ENCODE data around the gene TPRN. TPM values are rescaled to one million over a fixed set of nuclear protein-coding genes. Genes with fewer than 3 reads are reported as not detected.

TPRN gene
- polyA plus RNA-seq, 1 donor from 2014 or later, result 8.1 TPM

- H2AFZ ChIP-seq (ENCODE audit: low read depth, low read length), result no peak overlapping the region
- H3K27ac ChIP-seq (ENCODE audit: low read length), result no peak overlapping the region
- no peaks in the 10 kb centered on the region for H3K36me3 ChIP-seq (ENCODE audit: insufficient read depth, low read length)
- H3K79me2 ChIP-seq (replicated peaks; ENCODE audit: insufficient read depth, low read length), result no peaks in the 10 kb centered on the region
- no peaks in the 10 kb centered on the region for H3F3A ChIP-seq (ENCODE audit: insufficient read depth, low read length, poor library complexity, severe bottlenecking)
- H3K4me2 ChIP-seq (ENCODE audit: low read length), result no peak overlapping the region
- no peaks in the 10 kb centered on the region for H3K9me3 ChIP-seq (ENCODE audit: low read length)
- no peak overlapping the region for H3K4me3 ChIP-seq (ENCODE audit: low read length)
- no peaks in the 10 kb centered on the region for H4K20me1 ChIP-seq (ENCODE audit: insufficient read depth)
- H3K9me2 ChIP-seq (ENCODE audit: insufficient read depth, low read length), result no peaks in the 10 kb centered on the region
- H3K27me3 ChIP-seq (ENCODE audit: insufficient read depth, low read depth, low read length), result no peaks in the 10 kb centered on the region
- no peak for TF ChIP-seq EZH2 (IDR thresholded peaks at IDR 0.05; ENCODE audit: borderline replicate concordance, insufficient read depth, low read length, poor library complexity, severe bottlenecking)
- TF ChIP-seq SMC3 (conservative IDR thresholded peaks at IDR 0.05; ENCODE audit: poor library complexity), result peak; percentile 66
- no peak for TF ChIP-seq POLR2AphosphoS5 (IDR thresholded peaks at IDR 0.05)
- TF ChIP-seq RAD21 (conservative IDR thresholded peaks at IDR 0.05), result peak; percentile 58
- TF ChIP-seq, protein P1, sequence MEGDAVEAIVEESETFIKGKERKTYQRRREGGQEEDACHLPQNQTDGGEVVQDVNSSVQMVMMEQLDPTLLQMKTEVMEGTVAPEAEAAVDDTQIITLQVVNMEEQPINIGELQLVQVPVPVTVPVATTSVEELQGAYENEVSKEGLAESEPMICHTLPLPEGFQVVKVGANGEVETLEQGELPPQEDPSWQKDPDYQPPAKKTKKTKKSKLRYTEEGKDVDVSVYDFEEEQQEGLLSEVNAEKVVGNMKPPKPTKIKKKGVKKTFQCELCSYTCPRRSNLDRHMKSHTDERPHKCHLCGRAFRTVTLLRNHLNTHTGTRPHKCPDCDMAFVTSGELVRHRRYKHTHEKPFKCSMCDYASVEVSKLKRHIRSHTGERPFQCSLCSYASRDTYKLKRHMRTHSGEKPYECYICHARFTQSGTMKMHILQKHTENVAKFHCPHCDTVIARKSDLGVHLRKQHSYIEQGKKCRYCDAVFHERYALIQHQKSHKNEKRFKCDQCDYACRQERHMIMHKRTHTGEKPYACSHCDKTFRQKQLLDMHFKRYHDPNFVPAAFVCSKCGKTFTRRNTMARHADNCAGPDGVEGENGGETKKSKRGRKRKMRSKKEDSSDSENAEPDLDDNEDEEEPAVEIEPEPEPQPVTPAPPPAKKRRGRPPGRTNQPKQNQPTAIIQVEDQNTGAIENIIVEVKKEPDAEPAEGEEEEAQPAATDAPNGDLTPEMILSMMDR (IDR thresholded peaks at IDR 0.05; ENCODE audit: poor library complexity, severe bottlenecking), result peak; percentile 82
- no peak for TF ChIP-seq EP300 (conservative IDR thresholded peaks at IDR 0.05; ENCODE audit: poor library complexity, severe bottlenecking)
- no peak overlapping the region for H3K9ac ChIP-seq (ENCODE audit: low read length)
Measured at GRCh38 chr9:137236238-137236935, 35.8 kb upstream of the TPRN start.

- Histone ChIP-seq H3K27me3 (ENCODE audit: insufficient read depth, low read depth, low read length) (no peaks in the 10 kb centered on the region), H3K4me2 (ENCODE audit: low read length) (no peak overlapping the region), H3K36me3 (ENCODE audit: insufficient read depth, low read length) (no peaks in the 10 kb centered on the region), H3K4me3 (ENCODE audit: low read length) (no peak overlapping the region), H3F3A (ENCODE audit: insufficient read depth, low read length, poor library complexity, severe bottlenecking) (no peaks in the 10 kb centered on the region), H3K27ac (ENCODE audit: low read length) (no peak overlapping the region), H2AFZ (ENCODE audit: low read depth, low read length) (no peak overlapping the region), H3K79me2 (replicated peaks; ENCODE audit: insufficient read depth, low read length) (no peaks in the 10 kb centered on the region), H3K9ac (ENCODE audit: low read length) (no peak overlapping the region), H4K20me1 (ENCODE audit: insufficient read depth) (no peaks in the 10 kb centered on the region), H3K9me3 (ENCODE audit: low read length) (no peaks in the 10 kb centered on the region), H3K9me2 (ENCODE audit: insufficient read depth, low read length) (no peaks in the 10 kb centered on the region)
- no peak for TF ChIP-seq TAF1 (IDR thresholded peaks at IDR 0.05; ENCODE audit: low read depth)
- no peak for TF ChIP-seq EP300 (conservative IDR thresholded peaks at IDR 0.05; ENCODE audit: poor library complexity, severe bottlenecking)
- TF ChIP-seq RAD21 (conservative IDR thresholded peaks at IDR 0.05), result no peak
- TF ChIP-seq, protein P1 (IDR thresholded peaks at IDR 0.05; ENCODE audit: poor library complexity, severe bottlenecking), result no peak
- TF ChIP-seq MXI1 (conservative IDR thresholded peaks at IDR 0.05; ENCODE audit: poor library complexity, severe bottlenecking), result no peak
- TF ChIP-seq SMC3 (conservative IDR thresholded peaks at IDR 0.05; ENCODE audit: poor library complexity), result no peak
- no peak for TF ChIP-seq POLR2AphosphoS5 (IDR thresholded peaks at IDR 0.05)
- TF ChIP-seq REST (IDR thresholded peaks at IDR 0.05; ENCODE audit: borderline replicate concordance), result no peak
- no peak for TF ChIP-seq EZH2 (IDR thresholded peaks at IDR 0.05; ENCODE audit: borderline replicate concordance, insufficient read depth, low read length, poor library complexity, severe bottlenecking)
Measured at GRCh38 chr9:137235424-137236237, 35.1 kb upstream of the TPRN start.
